Cardiac muscle cell (in vitro differentiated cells and primary cell): ENCODE results near the gene PDSS2. TPM values are rescaled to one million over a fixed set of nuclear protein-coding genes. Genes with fewer than 3 reads are reported as not detected.

ENCODE experiments used
- DNase-seq, 2 donors: peaks; one replicate each; pipeline versions ENCODE4 v3.0.0 to v3.0.0-alpha.2; 2010 to 2017; ENCODE audit warnings: low read depth in 1 of 2, low spot score in 1 of 2
- H3K27ac ChIP-seq: fragments of 200-600 bp; sonication (generic); 2 replicates; pipeline ENCODE4 v1.5.1; 2016
- H3K27me3 ChIP-seq: fragments of 200-600 bp; sonication (generic); 2 replicates; pipeline ENCODE4 v1.6.0; 2016; ENCODE audit warnings: control low read depth
- H3K36me3 ChIP-seq: fragments of 200-600 bp; sonication (generic); 2 replicates; pipeline ENCODE4 v1.5.1; 2016; ENCODE audit warnings: control low read depth
- H3K4me1 ChIP-seq: fragments of 200-600 bp; sonication (generic); 2 replicates; pipeline ENCODE4 v1.8.1; 2017; ENCODE audit warnings: low read depth, mild to moderate bottlenecking, mixed run types
- H3K4me3 ChIP-seq: fragments of 200-600 bp; sonication (generic); 2 replicates; pipeline ENCODE4 v1.5.1; 2016; ENCODE audit warnings: mild to moderate bottlenecking
- H3K9me3 ChIP-seq: fragments of 200-600 bp; sonication (generic); 2 replicates; pipeline ENCODE4 v1.5.1; 2017; ENCODE audit warnings: low read depth, mild to moderate bottlenecking, control low read depth
- polyA plus RNA-seq: library from polyadenylated mRNA; unstranded; fragments of >200 nt; fragmentation: Nextera tagmentation; extraction: Ambion mirVana; gene quantifications from 2 replicates; pipeline ENCODE4 v1.2.1, GENCODE V29; 2016
- total RNA-seq: library from RNA; depleted of rRNA; stranded (reverse); fragments of >200 nt; gene quantifications from 2 replicates; pipeline ENCODE4 v1.2.3, GENCODE V29; 2016
- TF ChIP-seq, protein P1 (sequence below): IDR thresholded peaks from 2 replicates; pipeline ENCODE4 v1.5.1; 2012; ENCODE audit warnings: low read depth, mild to moderate bottlenecking, low read length

PDSS2 gene
- total and polyA plus RNA-seq, 2 experiments from 2014 or later, result 12.3 to 19.4 TPM

DNA sequence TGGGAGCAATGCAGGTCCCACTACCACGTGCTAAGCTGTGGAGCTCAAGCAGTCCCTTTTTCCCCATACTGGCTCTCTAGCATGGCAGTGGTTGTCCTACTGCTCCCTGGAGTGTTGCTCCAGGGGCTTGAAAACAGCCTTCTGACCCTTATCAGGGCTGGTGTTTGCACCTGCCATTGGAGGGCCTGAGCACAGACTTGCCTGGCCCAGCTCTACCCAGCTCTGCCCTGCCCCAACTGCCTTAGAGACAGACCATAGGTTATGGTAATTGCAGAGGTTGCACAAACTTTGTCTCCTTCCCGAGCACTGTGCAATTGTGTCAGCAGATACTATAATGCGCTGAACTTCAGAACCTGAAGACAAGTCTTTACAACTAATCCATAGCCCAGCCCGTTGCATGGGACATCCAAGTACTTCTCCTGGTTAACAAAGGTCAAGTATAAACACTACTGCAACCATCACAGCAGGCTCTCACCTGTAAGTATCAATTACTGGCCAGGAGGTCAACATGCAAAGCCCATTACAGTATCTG is 58.7 kb downstream of the PDSS2 start:
- H3K27me3 ChIP-seq, result no peaks in the 10 kb centered on the region
- DNase-seq, result no peak
- peaks cover 7% of the 10 kb centered on the region for H3K4me1 ChIP-seq
- no peak overlapping the region for H3K4me3 ChIP-seq
- no peak overlapping the region for H3K27ac ChIP-seq
- TF ChIP-seq, protein P1, sequence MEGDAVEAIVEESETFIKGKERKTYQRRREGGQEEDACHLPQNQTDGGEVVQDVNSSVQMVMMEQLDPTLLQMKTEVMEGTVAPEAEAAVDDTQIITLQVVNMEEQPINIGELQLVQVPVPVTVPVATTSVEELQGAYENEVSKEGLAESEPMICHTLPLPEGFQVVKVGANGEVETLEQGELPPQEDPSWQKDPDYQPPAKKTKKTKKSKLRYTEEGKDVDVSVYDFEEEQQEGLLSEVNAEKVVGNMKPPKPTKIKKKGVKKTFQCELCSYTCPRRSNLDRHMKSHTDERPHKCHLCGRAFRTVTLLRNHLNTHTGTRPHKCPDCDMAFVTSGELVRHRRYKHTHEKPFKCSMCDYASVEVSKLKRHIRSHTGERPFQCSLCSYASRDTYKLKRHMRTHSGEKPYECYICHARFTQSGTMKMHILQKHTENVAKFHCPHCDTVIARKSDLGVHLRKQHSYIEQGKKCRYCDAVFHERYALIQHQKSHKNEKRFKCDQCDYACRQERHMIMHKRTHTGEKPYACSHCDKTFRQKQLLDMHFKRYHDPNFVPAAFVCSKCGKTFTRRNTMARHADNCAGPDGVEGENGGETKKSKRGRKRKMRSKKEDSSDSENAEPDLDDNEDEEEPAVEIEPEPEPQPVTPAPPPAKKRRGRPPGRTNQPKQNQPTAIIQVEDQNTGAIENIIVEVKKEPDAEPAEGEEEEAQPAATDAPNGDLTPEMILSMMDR, result no peak
- no peaks in the 10 kb centered on the region for H3K9me3 ChIP-seq
- no peaks in the 10 kb centered on the region for H3K36me3 ChIP-seq

- DNase-seq, result peak in 1 of 2 donors; percentile 66
- Histone ChIP-seq H3K27me3 (no peaks in the 10 kb centered on the region), H3K4me1 (peaks cover 7% of the 10 kb centered on the region), H3K4me3 (no peak overlapping the region), H3K9me3 (no peaks in the 10 kb centered on the region), H3K36me3 (no peaks in the 10 kb centered on the region), H3K27ac (peak overlapping the region; percentile 82)
- TF ChIP-seq, protein P1, result no peak
Observed at GRCh38 chr6:107399935-107400334, 59.4 kb downstream of the PDSS2 start.

DNA sequence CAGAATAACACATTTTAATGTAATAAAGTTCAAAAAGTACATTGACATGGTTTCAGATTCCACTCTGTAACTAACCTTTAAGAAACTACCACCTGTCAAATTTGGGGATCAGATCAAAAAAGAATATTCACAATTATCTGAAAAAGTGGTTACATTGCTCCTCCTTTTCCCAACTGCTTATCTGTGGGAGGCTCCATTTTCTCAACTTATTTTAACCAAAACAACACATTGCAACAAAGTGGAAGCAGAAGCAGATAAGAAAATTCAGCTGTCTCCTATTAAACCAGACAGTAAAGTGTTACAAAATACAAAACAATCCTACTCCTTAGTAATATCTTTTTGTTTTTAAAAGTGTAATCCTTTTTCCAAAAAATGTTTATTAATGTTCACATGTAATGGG is 61.4 kb downstream of the PDSS2 start:
- peak in 1 of 2 donors; percentile 43 for DNase-seq
- peaks cover 7% of the 10 kb centered on the region for H3K4me1 ChIP-seq
- no peaks in the 10 kb centered on the region for H3K27me3 ChIP-seq
- H3K4me3 ChIP-seq, result no peak overlapping the region
- no peaks in the 10 kb centered on the region for H3K36me3 ChIP-seq
- TF ChIP-seq, protein P1, result no peak
- H3K27ac ChIP-seq, result no peak overlapping the region
- H3K9me3 ChIP-seq, result no peaks in the 10 kb centered on the region

GRCh38 chr6:107396211-107396610 is 63.2 kb downstream of the PDSS2 start:
- Histone ChIP-seq H3K36me3 (no peaks in the 10 kb centered on the region), H3K27me3 (no peaks in the 10 kb centered on the region), H3K4me1 (peaks cover 14% of the 10 kb centered on the region), H3K9me3 (no peaks in the 10 kb centered on the region), H3K27ac (no peak overlapping the region), H3K4me3 (no peak overlapping the region)
- TF ChIP-seq, protein P1, result no peak
- no peak for DNase-seq

GRCh38 chr6:107392069-107392468 is 67.3 kb downstream of the PDSS2 start:
- Histone ChIP-seq H3K36me3 (no peaks in the 10 kb centered on the region), H3K9me3 (no peaks in the 10 kb centered on the region), H3K4me1 (peaks cover 13% of the 10 kb centered on the region), H3K27me3 (no peaks in the 10 kb centered on the region), H3K27ac (peak overlapping the region; percentile 73), H3K4me3 (no peak overlapping the region)
- DNase-seq, result no peak
- TF ChIP-seq, protein P1, result no peak
